HG03439 (cell line): ENCODE data around the gene BMX.

Experiments used
- ATAC-seq: cut with Tn5 transposase; IDR thresholded peaks from one replicate; pipeline ENCODE4 v1.9.1; 2021; ENCODE audit warnings: mild to moderate bottlenecking, moderate library complexity; ENCODE audit not compliant: unreplicated experiment

The BMX gene

DNA sequence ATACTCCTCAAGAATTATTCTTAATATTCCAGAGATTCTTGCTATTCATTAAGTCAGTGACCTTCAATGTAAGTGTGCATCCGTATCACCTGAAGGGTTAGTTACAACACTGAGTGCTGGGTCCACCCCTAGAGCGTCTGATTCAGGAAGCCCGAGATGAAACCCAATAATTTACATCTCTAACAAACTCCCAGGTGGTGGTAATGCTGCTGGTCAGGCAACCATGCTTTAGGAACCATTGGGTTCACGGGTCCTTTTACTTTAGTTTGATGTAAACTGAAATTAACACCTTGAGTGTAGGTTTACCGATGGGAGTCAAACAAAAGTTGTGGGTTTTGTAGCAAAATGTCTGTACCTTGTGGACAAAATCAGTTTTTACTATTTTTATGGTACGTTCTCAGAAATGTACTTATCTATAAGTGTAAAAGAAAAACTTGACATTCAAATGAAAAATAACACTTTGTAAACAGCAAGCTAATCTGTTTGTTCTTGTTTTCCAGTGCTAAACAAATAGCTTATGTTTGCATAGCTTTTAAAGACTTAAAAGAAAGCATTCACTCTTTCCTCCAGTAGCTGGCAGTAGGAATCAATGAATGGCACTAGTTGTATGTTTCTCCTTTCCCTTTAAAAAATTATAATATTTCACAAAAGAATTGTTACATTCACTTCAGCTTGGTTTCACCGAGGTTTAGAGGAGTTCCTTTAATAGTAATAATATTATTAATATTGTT, 67.4 kb downstream of the BMX start:
- ATAC-seq: no peak

- no peak for ATAC-seq
Measured at GRCh38 chrX:15570145-15570544, 69.5 kb downstream of the BMX start.

- no peak for ATAC-seq
Measured at GRCh38 chrX:15574017-15574416, 73.4 kb downstream of the BMX start.

DNA sequence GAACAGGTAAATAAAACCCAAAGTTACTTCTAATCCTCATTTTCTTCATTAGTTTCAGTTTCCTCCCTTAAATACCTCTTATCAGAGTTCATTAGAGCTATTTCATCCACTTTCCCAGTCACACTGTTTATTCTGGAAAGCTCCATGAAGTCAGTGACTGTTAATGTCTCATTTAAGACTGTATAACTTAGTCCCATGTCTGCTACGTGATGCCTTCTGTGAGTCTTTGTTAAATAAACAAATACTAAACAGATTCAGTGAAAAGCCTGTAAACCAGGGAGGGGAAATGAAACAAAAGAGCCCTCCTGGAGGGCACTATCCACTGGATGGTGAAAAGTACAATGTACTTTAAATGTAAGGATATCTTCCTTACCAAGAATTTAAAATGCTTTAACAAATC, 75.4 kb downstream of the BMX start:
- no peak for ATAC-seq

DNA sequence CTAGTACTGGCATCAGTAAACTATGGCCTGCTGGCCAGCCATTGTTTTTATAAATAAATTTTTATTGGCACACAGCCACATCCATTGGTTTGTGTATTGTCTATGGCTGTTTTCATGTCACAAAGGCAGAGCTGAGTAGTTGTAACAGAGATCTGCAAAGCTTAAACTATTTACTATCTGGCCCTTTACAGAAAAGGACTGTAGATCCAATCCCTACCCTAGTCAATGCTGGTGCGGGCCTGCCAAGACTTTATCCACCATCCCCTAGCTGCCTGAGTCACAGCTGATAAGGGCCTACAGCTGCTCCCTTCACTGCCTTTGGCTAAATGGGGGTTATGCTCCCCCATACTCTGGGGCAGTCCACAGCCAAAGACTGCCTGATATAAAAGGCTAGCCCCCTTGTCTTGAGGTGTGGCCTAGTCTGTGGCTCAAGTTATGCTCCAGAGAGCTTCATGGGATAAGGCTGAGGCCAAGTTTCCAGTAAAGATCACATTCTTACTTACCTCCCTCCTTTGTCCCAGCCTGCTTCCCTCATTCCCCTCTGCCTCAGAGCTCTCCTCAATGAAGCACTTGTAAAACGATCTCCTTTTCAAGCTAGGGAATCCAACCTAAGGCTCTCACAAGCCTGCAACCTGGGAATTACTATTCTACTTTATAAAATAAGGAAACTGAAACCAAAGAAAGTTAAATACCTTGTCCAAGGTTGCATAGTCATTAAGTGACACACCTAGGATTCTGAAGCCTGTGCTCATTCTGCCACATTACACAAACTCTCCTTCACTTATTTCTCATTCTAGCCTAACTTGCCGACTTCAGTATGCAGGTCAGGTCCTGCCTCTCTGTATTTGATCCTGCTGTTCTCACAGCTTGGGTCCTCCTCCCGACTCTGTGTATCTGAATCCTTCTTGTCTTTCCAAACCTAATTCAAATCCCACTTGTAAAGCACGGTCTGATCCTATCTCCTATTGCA, 79.5 kb downstream of the BMX start:
- no peak for ATAC-seq

DNA sequence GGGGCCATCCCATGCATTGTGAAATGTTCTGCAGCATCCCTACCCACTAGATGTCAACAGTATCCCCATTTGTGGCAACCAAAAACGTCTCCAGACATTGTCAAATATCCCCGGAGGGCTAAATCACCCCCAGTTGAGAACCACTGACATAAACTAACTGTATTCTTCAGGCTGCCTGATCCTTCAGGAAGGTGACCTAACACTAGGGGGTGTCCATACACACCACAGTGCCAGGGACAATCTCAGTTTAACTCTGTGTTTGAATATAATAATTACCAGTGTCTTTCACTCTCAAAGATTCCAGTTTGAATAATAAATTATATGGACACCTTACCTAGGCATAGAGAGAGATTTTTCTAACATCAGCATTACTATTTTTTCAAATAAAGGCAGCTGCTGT, 93.8 kb downstream of the BMX start:
- ATAC-seq: no peak

DNA sequence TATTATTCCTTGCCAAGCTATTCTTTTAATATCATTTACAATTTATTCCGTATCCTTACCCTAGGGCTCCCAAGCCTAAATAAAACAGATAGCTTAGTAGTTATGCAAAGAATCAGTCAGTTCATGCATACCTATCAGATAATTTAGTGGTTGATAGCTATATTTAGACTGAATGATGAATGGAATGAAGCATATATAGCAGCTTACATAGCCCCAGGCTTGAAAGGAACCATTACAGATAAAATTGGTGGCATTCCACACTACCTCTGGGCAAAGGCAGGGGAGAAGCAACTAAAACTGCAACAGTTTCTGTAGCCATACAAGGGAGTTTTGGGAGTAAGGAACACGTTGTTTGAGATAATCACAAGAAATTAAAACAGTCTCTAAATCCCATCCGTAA, 97.4 kb downstream of the BMX start:
- ATAC-seq: no peak

- ATAC-seq: no peak
Measured at GRCh38 chrX:15599461-15599860, 98.9 kb downstream of the BMX start.

DNA sequence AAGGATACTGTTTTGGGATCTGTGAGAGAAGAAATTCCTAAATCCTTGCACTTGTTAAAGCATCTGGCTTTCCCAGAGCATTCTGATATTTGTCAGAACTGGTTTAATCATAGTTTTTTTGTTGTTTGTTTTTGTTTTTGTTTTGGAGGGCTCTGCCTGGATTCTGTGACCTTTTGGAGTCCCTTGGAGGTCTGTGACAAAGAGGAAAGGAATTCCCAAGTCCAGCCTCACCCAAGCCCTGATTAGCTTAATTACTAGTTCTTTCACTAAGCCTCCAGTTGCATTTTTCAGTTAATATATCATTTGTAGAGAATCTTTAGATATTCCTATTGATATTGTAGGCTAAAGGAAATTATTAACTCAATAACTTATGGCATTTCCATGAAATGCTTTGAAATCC, 99.4 kb downstream of the BMX start:
- ATAC-seq: no peak

DNA sequence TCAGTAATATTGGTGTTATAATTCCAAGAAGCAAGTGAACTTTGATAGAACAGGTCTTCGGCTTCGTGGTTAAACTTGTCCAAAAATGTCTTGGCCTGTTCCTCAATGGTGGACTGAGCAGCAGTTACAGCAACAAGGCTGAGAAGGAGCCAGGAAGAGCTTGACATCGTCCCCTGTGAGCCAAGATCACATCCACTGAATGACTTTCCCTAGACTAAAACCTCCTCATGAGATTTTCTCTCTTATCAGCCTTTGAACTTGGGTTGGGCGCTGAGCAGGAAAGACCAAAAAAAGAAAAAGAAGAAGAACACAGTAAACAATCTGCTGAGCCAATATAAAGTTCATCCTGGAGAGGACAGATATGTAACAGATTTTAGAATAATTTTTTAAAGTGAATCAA, 100.1 kb downstream of the BMX start, which contains the start of gene ACE2:
ACE2 (minus strand) TSS at position 216 of the 400 bp plus-strand sequence; CDS start at position 167, 49 bp downstream.
- ATAC-seq: no peak

DNA sequence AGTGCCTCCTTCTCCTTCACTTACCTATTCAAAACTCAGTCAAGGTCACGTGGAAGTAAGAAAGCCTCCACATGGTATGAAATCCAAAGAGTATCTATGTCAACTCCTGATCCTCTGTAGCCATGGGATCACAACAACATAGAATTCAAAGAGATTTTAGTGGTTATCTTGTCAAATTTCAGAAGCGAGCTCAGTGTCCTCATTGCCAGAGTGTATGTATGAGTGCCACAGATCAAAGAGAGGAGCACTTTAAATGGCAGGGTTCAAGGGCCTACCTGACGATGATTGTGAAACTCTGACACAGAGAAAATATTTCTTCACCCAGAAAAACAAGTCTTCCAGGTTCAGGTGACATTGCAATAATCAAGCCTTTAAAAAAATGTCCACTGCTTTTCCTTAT, 101.3 kb downstream of the BMX start:
- no peak for ATAC-seq

GRCh38 chrX:15602761-15603160, 102.2 kb downstream of the BMX start:
- ATAC-seq: no peak

- ATAC-seq: no peak
Measured at GRCh38 chrX:15605226-15605625, 104.6 kb downstream of the BMX start.
